Activated CD4-positive, alpha-beta T cell treated with anti-CD3 and anti-CD28 coated beads, Interleukin-2, amount 10 ng/mL, durations not matched to agents 7 days and 5 days (primary cell): ENCODE results near the gene NCDN. TPM values are rescaled to one million over a fixed set of nuclear protein-coding genes. Genes with fewer than 3 reads are reported as not detected.

ENCODE experiments used
- CTCF ChIA-PET: fragments of 350-600 bp; sonication (Branson Sonifier 250); formaldehyde crosslinking; loops from one replicate; lab custom pipeline; 2021; ENCODE audit warnings: antibody characterized with exemption; lab: Charles Lee
- POLR2A ChIA-PET: fragments of 350-600 bp; sonication (Branson Sonifier 250); formaldehyde crosslinking; loops from one replicate; lab custom pipeline; 2021; ENCODE audit warnings: antibody characterized with exemption; lab: Charles Lee
- DNase-seq: peaks from one replicate; pipeline ENCODE4 v3.0.0-alpha.2; 2020
- H3K27ac Mint-ChIP-seq: one replicate; pipeline ENCODE4 v1.8.0; 2021; ENCODE audit warnings: mild to moderate bottlenecking, moderate library complexity, mixed read lengths
- H3K27me3 Mint-ChIP-seq: one replicate; pipeline ENCODE4 v1.8.0; 2021; ENCODE audit warnings: mixed read lengths
- H3K36me3 Mint-ChIP-seq: one replicate; pipeline ENCODE4 v1.8.0; 2021; ENCODE audit warnings: low read depth, mixed read lengths
- H3K4me1 Mint-ChIP-seq: one replicate; pipeline ENCODE4 v1.8.0; 2021; ENCODE audit warnings: mixed read lengths
- H3K4me3 Mint-ChIP-seq: one replicate; pipeline ENCODE4 v1.8.0; 2021; ENCODE audit warnings: mild to moderate bottlenecking, moderate library complexity, mixed read lengths
- H3K9me3 Mint-ChIP-seq: one replicate; pipeline ENCODE4 v1.8.0; 2021; ENCODE audit warnings: mixed read lengths
- total RNA-seq, 2 experiments: library from RNA; stranded (reverse); gene quantifications; one replicate each; pipeline ENCODE4 v1.2.3, GENCODE V29; 2021

Gene NCDN
- total RNA-seq, 2 experiments from 2014 or later = 19.4 to 21.4 TPM

DNA sequence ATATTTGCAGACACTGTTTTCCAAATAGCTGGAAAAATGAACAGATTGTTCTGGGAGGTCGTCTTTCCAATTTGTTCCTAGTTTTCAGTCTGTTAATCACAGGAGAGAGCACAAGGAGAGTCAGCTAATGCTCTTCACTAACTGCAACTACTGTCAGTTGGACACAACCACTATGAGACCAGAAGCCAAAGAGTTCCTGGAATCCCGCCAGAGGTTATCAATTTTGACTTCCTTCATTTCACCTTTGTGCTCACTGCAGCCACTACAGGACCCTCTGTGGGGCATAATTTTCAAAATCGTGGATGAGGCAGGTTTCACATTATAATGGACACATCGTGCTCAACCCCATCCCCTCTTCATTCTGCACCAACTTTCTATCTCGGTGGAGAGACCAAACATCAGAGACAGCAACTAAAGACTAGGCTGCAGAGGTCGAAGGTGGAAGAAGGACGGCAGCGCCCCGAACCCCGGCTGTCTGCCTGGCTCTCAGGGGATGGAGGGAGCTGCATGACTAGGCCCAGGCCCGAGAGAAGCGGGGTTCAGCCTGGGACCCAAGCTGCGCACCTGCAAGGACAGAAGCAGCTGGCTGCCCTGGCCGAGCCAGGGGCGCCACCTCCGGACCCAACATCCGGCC, 998 bp upstream of the NCDN start:
- peaks cover 45% of the 10 kb centered on the region for H3K4me1 Mint-ChIP-seq
- CTCF ChIA-PET = interaction anchor here (0.6 to 2.4 kb wide), 11 partner anchors 8 to 242 kb away, joined by 3 to 7 read pairs (median 4); no protein-coding TSS in a partner anchor
- peak; percentile 27 for DNase-seq

DNA sequence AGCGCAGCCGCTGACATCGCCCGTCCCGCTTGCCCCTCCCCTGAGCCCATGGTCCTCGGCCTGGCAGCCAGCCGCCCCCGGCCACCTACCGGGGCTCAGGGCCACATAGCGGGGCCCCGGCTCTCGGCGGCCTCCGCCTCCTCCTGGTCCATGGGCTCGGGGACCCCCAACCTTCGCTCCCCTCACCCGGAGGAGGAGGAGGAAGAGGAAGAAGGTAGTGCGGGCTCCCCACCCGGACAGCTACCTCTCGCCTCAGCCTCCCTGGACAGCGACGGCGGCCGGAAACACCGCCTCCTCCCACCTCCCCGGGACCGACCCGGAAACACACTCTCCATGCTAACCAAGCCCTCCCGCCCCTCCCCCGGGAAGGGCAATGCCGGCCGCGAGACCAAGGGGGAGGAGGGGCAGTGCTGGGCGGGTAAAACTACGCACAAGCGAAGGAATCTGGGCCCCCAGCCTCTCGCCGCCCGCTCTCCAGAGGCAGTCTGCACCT, 435 bp upstream of the NCDN start, which contains the start of gene KIAA0319L:
TSS of gene KIAA0319L (minus strand) at position 286 of the 493 bp plus-strand sequence. CDS start 2,912 bp downstream, outside the sequence.
- no peaks in the 10 kb centered on the region for H3K9me3 Mint-ChIP-seq
- peaks cover 46% of the 10 kb centered on the region for H3K4me1 Mint-ChIP-seq
- DNase-seq = no peak
- H3K36me3 Mint-ChIP-seq = peaks cover 22% of the 10 kb centered on the region
- peak within 1 kb of the TSS; percentile 97 for H3K4me3 Mint-ChIP-seq
- ChIA-PET CTCF (interaction anchor here (0.6 to 2.4 kb wide), 11 partner anchors 10 to 242 kb away, joined by 3 to 7 read pairs (median 4); no protein-coding TSS in a partner anchor), POLR2A (interaction anchor here (0.7 to 1.0 kb wide), 2 partner anchors 18 to 47 kb away, joined by 4 to 13 read pairs; no protein-coding TSS in a partner anchor)
- no peaks in the 10 kb centered on the region for H3K27me3 Mint-ChIP-seq
- peak within 1 kb of the TSS; percentile 98 for H3K27ac Mint-ChIP-seq

More for the DNA sequence above, 998 bp upstream of the NCDN start:
- Mint-ChIP-seq H3K4me3 (peak overlapping the region; percentile 97), H3K27me3 (no peaks in the 10 kb centered on the region), H3K27ac (peak overlapping the region; percentile 86), H3K9me3 (no peaks in the 10 kb centered on the region), H3K36me3 (peaks cover 27% of the 10 kb centered on the region)
- POLR2A ChIA-PET = no interaction called here

- ChIA-PET POLR2A (no interaction called here), CTCF (interaction anchor here (0.6 to 2.4 kb wide), 5 partner anchors 10 to 211 kb away, joined by 3 to 8 read pairs (median 4); partner anchors contain the start of genes CLSPN and TFAP2E)
- Mint-ChIP-seq H3K9me3 (no peaks in the 10 kb centered on the region), H3K27ac (peak overlapping the region; percentile 98), H3K36me3 (peaks cover 9% of the 10 kb centered on the region), H3K27me3 (no peaks in the 10 kb centered on the region), H3K4me3 (peak overlapping the region; percentile 97), H3K4me1 (peaks cover 52% of the 10 kb centered on the region)
- DNase-seq = no peak
Measured at GRCh38 chr1:35558374-35559316, 1.0 kb downstream of the NCDN start.

GRCh38 chr1:35559317-35559944, 1.8 kb downstream of the NCDN start:
- H3K4me3 Mint-ChIP-seq = peak overlapping the region; percentile 33
- POLR2A ChIA-PET = no interaction called here
- DNase-seq = no peak
- H3K4me1 Mint-ChIP-seq = peaks cover 50% of the 10 kb centered on the region
- CTCF ChIA-PET = interaction anchor here (1.4 to 2.3 kb wide), 4 partner anchors 10 to 210 kb away, joined by 3 to 8 read pairs (median 4); partner anchors contain the start of genes CLSPN and TFAP2E
- peak overlapping the region; percentile 54 for H3K27ac Mint-ChIP-seq
- H3K9me3 Mint-ChIP-seq = no peaks in the 10 kb centered on the region
- H3K27me3 Mint-ChIP-seq = no peaks in the 10 kb centered on the region
- peaks cover 9% of the 10 kb centered on the region for H3K36me3 Mint-ChIP-seq

- Mint-ChIP-seq H3K27ac (no peak overlapping the region), H3K4me3 (no peak overlapping the region), H3K9me3 (no peaks in the 10 kb centered on the region), H3K4me1 (peaks cover 45% of the 10 kb centered on the region), H3K27me3 (no peaks in the 10 kb centered on the region), H3K36me3 (peaks cover 14% of the 10 kb centered on the region)
- no peak for DNase-seq
- ChIA-PET CTCF (interaction anchor here (0.7 to 2.7 kb wide), 7 partner anchors 8 to 209 kb away, joined by 3 to 13 read pairs (median 4); partner anchors contain the start of genes CLSPN and TFAP2E), POLR2A (no interaction called here)
Measured at GRCh38 chr1:35560256-35561225, 2.9 kb downstream of the NCDN start.

DNA sequence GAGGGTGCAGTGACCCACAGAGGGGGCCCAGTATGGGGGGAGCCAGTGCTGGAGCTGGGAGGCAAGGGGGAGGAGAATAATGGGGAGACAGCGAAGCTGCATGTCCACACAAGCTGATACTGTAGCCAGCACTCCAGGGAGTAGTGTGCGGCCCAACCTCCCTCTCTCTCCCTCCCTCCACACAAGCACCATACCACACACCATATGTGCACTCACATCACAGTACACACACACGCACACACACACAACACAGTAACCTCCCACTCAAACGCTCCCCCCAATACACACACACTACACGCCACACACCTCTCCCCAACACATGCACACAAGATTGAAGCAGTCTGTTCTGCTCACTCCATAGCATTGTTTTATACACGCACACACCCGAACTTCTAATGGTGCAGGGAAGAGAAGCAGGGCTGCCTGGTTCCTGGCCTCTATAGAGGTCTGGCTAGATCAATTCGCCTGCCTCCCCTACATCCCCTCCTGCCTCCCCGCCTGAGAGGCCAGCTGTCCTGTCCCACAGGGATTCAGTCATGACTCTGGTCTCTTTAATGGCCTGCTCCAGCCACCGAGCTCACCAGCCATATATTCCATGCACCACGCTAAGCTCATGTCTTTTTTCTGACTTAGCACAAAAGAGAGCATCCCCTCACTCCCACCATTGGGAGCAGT, 3.8 kb downstream of the NCDN start:
- CTCF ChIA-PET = interaction anchor here (0.7 to 2.7 kb wide), 4 partner anchors 10 to 119 kb away, joined by 3 to 13 read pairs (median 7); partner anchors contain the start of gene TFAP2E
- Mint-ChIP-seq H3K27ac (no peak overlapping the region), H3K4me1 (peaks cover 36% of the 10 kb centered on the region), H3K27me3 (no peaks in the 10 kb centered on the region), H3K9me3 (no peaks in the 10 kb centered on the region), H3K36me3 (peaks cover 14% of the 10 kb centered on the region), H3K4me3 (no peak overlapping the region)
- no peak for DNase-seq
- POLR2A ChIA-PET = no interaction called here

DNA sequence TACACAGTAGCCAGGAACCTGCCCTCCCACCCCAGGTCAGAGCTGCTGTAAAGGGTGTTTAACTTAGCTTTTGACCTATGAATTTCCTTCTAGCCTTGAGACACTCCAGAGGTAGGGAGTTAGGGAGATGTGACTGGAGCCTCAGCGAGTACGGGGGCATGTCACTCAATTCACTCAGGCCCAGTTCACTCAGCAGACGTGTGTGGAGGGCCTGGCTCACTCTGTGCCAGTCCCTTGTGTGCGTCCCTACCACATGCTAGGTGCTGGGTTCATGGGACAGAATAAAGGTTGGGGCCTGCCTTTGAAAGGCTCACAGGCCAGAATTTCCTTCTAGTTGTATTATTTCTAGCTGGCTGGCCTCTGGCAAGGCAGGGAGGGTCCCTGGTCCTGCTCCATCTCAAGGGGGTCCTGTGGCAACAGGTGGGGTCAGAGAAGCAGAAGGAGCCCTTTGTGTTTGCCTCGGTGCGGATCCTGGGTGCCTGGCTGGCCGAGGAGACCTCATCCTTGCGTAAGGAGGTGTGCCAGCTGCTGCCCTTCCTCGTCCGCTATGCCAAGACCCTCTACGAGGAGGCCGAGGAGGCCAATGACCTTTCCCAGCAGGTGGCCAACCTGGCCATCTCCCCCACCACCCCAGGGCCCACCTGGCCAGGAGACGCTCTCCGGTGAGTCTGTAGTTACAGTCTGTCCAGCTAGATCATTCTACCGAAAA, 4.5 kb downstream of the NCDN start:
- H3K27ac Mint-ChIP-seq = no peak overlapping the region
- no peak overlapping the region for H3K4me3 Mint-ChIP-seq
- H3K4me1 Mint-ChIP-seq = peaks cover 32% of the 10 kb centered on the region
- H3K9me3 Mint-ChIP-seq = no peaks in the 10 kb centered on the region
- ChIA-PET CTCF (interaction anchor here (2.7 kb wide), 1 partner anchor 111 kb away, joined by 13 read pairs; no protein-coding TSS in a partner anchor), POLR2A (no interaction called here)
- H3K36me3 Mint-ChIP-seq = peaks cover 14% of the 10 kb centered on the region
- H3K27me3 Mint-ChIP-seq = no peaks in the 10 kb centered on the region
- no peak for DNase-seq

DNA sequence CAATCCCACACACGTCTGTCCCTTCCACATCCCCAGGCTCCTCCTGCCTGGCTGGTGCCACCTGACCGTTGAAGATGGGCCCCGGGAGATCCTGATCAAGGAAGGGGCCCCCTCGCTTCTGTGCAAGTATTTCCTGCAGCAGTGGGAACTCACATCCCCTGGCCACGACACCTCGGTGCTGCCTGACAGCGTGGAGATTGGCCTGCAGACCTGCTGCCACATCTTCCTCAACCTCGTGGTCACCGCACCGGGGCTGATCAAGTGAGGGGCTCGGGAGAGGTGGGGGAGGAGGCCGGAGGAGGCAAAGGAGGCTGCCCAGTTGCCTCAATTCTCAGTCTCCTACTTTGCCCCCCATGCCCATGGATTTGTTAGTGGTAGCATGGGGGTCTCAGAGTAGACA, 5.6 kb downstream of the NCDN start:
- ChIA-PET POLR2A (no interaction called here), CTCF (no interaction called here)
- Mint-ChIP-seq H3K4me1 (peaks cover 30% of the 10 kb centered on the region), H3K36me3 (peaks cover 14% of the 10 kb centered on the region), H3K4me3 (no peak overlapping the region), H3K9me3 (no peaks in the 10 kb centered on the region), H3K27me3 (no peaks in the 10 kb centered on the region), H3K27ac (no peak overlapping the region)
- no peak for DNase-seq

DNA sequence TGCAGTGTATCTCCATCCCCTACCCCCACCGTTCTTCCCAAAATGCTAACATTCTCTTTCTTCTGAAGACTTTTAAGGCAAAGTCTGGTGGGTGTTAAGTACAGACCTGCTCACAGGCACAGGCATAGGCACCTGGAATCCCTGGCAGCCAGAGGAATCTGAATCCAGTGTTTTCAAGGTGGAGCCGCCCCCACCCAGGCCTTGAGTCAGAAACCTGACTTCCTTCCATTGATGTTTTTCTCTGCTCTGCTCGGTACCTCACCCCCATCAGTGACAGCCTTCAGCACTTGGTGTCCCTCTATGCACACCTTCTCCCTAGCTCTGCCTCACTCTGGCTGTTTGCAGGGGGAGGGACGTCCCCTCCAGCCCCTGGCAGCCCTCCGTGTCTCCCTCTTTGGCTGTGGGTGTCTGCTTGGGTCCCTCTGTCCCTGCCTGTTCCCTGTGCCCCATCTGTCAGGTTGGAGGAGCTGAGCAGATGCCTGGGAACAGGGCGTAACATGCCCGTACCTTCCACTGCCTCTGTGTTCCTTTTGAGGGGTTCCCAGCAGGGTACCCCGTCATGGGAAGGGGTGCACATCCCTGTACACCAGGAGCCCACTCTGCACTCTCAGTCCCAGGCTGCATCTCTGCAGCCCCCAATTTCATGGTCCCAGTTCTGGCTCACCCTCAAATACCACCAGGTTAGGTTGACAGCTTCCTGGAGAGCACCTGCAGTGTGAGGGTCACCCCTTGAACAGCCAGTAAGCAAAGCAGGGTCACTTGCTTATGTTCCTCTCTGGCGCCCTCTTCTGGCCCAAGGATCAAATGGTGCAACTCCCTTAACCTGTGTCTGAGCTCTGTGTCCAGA, 6.7 kb downstream of the NCDN start:
- ChIA-PET CTCF (interaction anchor here (0.6 to 2.0 kb wide), 14 partner anchors 8 to 368 kb away, joined by 3 to 26 read pairs (median 4); no protein-coding TSS in a partner anchor), POLR2A (interaction anchor here (0.7 kb wide), 2 partner anchors 71 to 205 kb away, joined by 3 read pairs; no protein-coding TSS in a partner anchor)
- H3K27ac Mint-ChIP-seq = peak overlapping the region; percentile 33
- DNase-seq = peak; percentile 89
- no peaks in the 10 kb centered on the region for H3K9me3 Mint-ChIP-seq
- H3K36me3 Mint-ChIP-seq = peaks cover 14% of the 10 kb centered on the region
- no peaks in the 10 kb centered on the region for H3K27me3 Mint-ChIP-seq
- H3K4me3 Mint-ChIP-seq = no peak overlapping the region
- H3K4me1 Mint-ChIP-seq = peaks cover 27% of the 10 kb centered on the region
